A375 (cell line): Measurements from ENCODE around the gene LUM. TPM values are rescaled to one million over a fixed set of nuclear protein-coding genes. Genes with fewer than 3 reads are reported as not detected.

Experiments used
- total RNA-seq: library from RNA; depleted of rRNA; stranded (reverse); fragments of >200 nt; shearing (Covaris generic); gene quantifications from 2 replicates; pipeline ENCODE4 v1.2.3, GENCODE V29; 2014; rRNA removed

Gene LUM, protein sequence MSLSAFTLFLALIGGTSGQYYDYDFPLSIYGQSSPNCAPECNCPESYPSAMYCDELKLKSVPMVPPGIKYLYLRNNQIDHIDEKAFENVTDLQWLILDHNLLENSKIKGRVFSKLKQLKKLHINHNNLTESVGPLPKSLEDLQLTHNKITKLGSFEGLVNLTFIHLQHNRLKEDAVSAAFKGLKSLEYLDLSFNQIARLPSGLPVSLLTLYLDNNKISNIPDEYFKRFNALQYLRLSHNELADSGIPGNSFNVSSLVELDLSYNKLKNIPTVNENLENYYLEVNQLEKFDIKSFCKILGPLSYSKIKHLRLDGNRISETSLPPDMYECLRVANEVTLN
- 0.32 and 0.83 TPM in 2 replicates for total RNA-seq

DNA sequence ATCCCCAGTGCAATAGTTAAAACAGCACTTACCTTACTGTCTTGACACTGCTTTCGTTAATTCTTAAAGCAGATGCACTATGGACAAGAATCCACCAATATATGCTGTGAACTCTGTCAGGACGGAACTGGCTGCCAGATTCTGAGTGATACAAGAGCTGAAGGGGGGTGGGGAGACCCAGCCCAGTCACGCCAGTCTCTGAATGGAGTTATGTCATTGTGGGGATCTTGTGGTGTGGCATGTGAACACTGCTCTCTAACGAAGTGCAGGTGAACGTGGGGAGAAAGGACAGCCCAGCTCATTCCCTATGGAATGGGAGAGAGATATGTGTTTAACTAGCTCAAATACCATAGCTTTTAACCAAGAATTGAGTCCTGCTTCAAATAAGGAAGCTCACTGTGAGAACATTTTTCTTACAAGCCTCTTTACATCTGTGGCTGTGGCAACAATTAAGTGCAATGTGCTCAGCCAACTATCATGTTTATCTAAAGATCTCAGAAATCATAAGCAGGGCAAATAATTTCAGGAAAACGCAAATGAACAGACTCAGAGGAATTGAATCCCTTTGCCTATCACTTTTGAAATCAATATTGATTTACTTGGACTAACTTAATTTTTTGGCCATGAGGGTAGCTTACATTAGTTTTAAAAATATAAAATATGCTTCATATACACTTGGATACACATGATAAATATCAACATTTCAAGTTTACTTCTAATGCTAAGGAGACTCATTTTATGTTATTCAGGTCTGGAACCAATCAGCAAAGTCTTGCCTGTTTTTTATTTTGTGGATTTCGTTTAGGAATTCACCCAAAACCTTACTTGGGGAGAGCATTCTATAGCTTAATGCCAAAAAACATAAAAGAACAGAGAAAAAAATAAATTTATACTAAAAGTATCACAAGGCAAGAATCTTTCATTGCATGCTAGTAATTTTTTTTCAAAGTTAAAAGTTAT, at the start of gene LUM:
TSS of gene LUM (minus strand) at position 129 of the 960 bp plus-strand sequence. CDS start 2,515 bp downstream, outside the sequence.

DNA sequence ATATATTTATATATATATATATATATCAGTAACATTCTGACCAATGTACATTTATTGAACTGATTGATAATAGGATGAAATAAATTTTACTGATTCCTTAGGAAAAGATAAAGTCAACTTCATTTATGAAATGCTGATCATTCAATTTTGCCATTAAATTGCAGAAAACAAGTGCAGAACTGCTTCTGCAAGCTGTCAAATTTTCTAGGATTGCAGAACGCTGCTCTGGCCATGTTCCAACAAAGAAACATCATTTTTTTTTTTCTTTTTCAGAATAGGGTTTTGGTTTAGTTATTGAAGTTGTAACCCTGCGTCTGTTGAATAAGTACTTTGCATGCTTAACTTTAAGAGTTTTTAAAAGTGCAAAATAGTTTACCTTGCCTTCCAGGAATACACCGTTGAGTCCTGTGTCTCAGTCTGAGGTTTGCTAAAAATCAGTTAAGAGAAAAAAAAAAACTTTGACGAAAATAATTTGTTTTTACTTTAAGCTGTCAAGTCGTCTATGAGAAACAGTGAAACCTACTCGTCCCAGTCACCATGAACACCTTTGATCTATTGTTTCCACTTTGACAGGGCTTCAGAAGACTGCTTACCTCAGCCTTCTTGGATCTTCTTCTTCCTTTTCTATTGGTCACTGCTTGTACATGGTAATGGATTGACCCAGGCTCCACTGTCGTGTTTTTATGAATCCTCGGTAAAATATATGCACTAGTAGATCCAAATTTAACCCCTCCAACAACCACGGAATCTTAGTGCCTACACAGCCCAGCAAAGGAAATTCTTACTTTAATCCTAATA, 53.7 kb downstream of the LUM start, which contains the start of gene KERA:
TSS of gene KERA (minus strand) at position 657 of the 798 bp plus-strand sequence. CDS start 1,743 bp downstream, outside the sequence.

Other genes starting within 250 kb of the LUM start
- gene CCER1, start 156.3 kb downstream of the LUM start, total RNA-seq: not detected in 2 replicates
- not detected in 2 replicates for gene EPYC, start 106.5 kb downstream of the LUM start, total RNA-seq
- gene KERA, start 53.5 kb downstream of the LUM start, total RNA-seq: not detected in 2 replicates
- gene DCN, start 71.3 kb upstream of the LUM start, total RNA-seq: 0.56 TPM in 1 of 2 replicates, not detected in the other